GM18519 (cell line): ENCODE measurements around the gene STIM1.
"Not testable (repeated sequence)": the region's sequence is repeated elsewhere in the genome, so short reads cannot be mapped to it uniquely, and the experiment has no call there.

Experiments used
- ATAC-seq: cut with Tn5 transposase; IDR thresholded peaks from one replicate; pipeline ENCODE4 v1.9.1; 2021; ENCODE audit warnings: mild to moderate bottlenecking, moderate library complexity; ENCODE audit not compliant: unreplicated experiment, low FRiP score

The STIM1 gene

GRCh38 chr11:4087551-4087950, 232.1 kb downstream of the STIM1 start:
- ATAC-seq = no peak

GRCh38 chr11:4090258-4090657, 234.8 kb downstream of the STIM1 start:
- no peak for ATAC-seq

- ATAC-seq = no peak
Measured at GRCh38 chr11:4092026-4092425, 236.6 kb downstream of the STIM1 start.

DNA sequence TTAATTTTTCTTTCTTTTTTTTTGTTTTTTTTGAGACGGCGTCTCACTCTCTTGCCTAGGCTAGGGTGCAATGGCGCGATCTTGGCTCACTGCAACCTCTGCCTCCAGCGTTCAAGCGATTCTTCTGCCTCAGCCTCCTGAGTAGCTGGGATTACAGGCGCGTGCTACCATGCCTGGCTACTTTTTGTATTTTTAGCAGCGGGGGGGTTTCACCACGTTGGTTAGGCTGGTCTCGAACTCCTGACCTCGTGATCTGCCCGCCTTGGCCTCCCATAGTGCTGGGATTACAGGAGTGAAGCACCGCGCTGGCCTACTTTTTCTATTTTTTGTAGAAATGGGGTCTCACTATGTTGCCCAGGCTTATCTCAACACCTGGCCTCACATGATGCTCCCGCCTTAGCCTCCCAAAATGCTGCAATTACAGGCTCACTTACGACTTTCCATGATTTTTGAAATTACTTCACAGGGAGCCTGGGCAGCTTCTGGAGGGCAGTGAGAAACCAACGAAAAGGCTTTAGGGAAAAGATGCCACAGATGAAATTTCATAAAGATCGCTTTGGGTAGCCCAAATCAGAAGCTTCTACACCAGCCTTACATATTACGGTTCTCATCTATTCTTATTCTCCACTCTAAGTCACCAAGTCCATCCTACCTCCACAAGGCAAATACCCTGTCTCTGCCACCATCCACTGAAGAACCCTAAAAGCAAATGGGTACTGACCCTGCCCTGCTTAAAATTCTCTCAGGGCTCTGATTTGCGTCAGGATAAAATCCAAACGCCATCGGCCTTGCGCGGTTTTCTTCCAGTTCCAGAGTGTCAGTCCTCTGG, 238.3 kb downstream of the STIM1 start:
- no peak for ATAC-seq

DNA sequence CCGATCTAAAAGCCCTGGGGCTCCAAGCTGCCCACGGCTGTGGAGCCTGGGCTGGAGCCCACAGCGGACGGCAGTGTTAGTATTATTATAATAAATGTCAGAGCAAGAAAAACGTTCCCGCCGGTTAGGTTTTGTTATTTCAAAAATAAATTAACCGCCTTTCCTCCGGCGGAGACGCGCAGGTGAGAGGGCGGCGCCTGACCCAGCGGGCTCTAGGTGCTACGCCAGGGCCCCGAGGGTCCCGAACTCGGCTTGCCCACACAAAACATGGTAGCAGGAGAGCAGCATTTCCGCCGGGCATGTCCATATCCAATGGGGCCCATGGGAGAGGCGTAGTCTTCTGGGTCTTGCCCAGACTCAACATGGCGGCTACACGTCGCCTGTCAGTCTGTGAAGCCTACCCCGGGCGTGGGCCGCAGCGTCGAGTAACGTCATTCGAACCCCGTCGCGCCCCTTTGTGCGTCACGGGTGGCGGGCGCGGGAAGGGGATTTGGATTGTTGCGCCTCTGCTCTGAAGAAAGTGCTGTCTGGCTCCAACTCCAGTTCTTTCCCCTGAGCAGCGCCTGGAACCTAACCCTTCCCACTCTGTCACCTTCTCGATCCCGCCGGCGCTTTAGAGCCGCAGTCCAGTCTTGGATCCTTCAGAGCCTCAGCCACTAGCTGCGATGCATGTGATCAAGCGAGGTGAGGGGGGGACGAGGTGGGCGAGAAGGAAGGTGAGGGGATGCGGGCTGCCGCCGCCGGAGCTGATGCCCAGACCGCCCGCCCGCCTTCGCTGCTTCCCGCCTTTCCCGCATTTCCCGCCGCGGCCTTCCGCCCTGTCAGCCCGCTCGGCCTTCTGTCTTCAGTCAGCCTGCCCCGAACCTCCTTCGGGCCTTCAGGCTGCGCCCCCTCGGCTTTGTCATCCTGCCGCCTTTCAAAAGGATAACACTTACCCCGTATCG, 239.2 kb downstream of the STIM1 start, which contains the start of gene RRM1:
TSS of gene RRM1 (plus strand) at position 452 of the 944 bp plus-strand sequence. CDS start at position 666, 214 bp downstream.
- peak; percentile 93 for ATAC-seq

DNA sequence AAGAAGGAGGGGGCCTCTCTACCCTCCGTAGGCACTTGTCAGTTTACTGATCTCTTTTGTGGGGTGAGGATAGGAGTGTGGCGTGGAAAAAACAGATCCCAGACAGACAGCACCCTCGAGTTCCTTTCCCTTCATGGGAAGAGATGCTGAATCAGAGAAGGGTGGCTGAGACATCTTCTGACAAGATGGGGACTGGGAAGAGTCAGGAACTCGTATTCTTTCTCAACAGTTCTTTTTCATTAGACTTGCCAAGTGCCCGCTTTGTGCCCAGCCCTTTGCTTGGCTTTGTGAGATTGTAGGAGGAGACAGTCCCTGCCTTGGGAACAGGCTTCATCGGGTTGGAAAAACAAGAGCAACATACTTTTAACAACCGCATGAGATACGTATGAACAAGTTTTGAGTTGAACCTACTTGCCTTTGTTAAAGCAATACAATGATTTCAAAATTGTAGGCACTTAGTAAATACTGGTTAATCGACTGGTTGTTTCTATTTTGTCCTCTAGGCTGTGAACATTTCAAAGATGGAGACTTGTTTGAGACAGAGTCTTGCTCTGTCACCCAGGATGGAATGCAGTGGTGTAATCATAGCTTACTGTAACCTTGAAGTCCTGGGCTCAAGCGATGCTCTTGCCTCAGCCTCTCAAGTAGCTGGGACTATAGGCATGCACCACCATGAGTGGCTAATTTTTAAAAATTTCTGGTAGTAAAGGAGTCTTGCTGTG, 240.2 kb downstream of the STIM1 start:
- ATAC-seq = no peak

DNA sequence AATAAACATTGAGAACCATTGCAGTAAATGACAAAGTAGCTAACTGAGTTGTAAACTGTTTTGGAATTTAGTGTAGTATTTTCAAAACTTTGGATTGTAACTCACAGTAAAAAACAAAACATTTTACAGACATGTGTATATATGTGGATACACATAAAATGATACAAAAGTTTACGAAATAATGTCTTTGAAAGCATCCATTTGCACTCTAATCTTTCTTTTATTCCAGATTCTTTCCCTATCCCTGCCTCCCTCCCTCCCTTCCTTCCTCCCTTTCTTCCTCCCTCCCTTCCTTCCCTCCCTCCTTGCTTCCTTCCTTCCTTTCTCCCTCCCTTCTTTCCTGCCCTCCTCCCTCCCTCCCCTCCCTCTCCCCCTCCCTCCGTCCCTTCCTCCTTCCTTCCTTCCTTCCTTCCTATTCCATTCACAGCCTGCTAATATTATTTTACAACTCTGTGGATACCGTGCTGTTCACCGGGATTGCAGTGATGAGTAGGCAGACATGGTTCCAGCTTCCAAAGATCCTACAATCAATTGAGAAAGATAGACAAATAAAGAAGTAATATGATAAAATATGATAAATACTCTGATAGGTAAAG, 242.7 kb downstream of the STIM1 start:
- no peak for ATAC-seq

DNA sequence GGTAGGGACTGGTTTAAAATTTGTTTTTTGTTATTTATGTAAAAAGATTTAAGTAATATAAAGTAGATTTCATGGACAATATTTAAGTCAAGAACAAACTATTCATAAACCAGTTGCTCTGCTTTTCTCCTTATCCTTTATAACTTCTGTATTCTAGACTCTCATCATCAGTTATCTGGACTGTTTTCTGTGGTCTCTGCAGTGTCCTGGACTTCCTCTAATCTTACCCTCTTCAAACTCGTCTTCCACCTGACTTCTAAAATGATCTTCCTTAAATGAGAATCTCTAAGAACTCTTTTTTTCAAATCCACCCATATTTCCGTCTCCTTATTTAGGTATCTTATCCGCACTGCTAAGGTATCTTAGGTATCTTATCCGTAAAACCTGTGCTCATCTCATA, 247.2 kb downstream of the STIM1 start:
- ATAC-seq = no peak

- ATAC-seq = no peak
Measured at GRCh38 chr11:4103269-4103668, 247.8 kb downstream of the STIM1 start.

- ATAC-seq = no peak
Measured at GRCh38 chr11:4105916-4106315, 250.5 kb downstream of the STIM1 start.

DNA sequence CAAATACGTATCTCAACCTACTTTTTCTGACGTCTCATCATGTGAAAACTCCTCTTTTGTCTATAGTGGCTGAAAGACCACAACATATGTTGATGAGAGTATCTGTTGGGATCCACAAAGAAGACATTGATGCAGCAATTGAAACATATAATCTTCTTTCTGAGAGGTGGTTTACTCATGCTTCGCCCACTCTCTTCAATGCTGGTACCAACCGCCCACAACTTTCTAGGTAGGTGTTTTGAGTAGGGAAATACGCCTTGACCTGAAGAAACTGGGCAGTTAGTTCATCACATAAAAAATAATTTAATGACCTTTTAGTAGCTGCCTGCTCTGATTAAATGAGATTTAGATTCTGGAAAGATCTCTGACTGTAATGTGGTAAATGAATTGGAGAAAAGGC, 256.4 kb downstream of the STIM1 start:
- ATAC-seq = no peak

DNA sequence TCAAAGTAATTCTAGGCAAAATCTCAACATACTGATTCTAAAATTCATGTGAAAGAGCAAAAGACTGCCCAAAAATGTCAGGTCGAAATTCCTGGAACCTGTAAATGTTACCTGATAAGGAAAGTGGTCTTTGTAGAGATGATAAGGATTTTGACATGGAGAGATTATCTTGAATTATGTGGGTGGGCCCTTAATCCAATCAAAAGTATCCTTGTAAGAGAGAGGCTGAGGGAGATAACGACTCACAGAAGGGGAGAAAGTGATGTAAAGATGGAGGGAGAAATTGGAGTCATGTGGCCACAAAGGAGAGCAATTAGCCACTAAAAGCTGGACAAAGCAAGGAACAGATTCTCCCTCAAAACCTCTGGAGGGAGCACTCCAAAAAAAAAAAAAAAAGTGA, 259.7 kb downstream of the STIM1 start:
- no peak for ATAC-seq

DNA sequence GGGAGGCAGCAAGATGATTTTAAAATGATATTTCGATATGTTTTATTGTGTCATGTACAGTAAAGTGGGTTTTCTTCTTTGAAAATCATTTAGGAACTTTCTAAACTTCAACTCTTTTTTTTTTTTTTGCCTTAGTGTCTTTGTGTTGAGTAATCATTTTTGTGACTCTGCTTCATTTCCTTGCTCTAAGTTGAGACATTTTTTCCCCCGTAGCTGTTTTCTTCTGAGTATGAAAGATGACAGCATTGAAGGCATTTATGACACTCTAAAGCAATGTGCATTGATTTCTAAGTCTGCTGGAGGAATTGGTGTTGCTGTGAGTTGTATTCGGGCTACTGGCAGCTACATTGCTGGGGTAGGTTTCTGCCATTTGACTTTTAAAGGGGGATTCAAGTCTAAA, 262.6 kb downstream of the STIM1 start:
- ATAC-seq = no peak

GRCh38 chr11:4123218-4123617, 267.8 kb downstream of the STIM1 start:
- no peak for ATAC-seq

DNA sequence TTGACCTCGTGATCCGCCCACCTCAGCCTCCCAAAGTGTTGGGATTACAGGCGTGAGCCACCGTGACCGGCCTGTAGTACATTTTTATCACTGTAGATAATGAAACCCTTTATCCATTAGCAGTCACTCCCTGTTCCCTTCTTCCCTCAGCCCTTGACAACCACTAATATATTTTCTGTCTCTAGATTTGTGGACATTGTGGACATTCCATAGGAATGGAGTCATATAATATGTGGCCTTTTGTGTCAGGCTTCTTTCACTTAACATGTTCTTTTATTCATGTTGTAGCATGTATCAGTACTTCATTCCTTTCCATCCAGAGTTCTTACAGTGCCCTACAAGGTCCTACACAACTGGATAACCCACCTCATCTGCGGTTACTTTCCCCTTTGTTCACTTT, 269.7 kb downstream of the STIM1 start:
- no peak for ATAC-seq

GRCh38 chr11:4127357-4127756, 271.9 kb downstream of the STIM1 start:
- ATAC-seq = no peak

DNA sequence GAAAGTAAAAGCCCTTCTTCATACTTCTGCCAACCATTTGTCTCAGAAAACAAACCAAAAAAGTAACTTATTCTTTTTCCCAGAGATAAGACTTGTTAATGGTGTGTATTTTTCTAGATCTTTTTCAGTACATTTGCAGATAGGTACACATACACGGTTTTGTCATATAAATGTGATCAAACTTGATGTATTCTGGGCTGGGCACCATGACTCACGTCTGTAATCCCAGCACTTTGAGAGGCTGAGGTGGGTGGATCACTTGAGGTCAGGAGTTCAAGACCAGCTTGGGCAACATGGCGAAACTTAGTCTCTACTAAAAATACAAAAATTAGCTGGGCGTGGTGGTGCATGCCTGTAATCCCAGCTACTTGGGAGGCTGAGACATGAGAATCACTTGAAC, 274.8 kb downstream of the STIM1 start:
- not testable (repeated sequence) for ATAC-seq

DNA sequence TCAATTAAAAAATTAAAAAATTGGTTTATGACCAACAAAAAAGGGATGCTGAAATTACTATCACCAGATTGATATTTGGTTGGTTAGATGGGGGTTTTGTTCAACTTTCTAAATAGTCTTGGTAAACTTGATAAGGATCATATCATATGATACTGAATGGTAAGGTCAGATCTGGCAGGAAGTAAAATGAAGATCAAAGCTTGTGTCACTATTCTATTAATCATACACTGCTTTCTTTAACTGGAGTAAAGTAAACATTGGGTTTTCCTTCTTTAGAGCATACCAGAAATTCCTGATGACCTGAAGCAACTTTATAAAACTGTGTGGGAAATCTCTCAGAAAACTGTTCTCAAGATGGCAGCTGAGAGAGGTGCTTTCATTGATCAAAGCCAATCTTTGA, 279.3 kb downstream of the STIM1 start:
- ATAC-seq = no peak

DNA sequence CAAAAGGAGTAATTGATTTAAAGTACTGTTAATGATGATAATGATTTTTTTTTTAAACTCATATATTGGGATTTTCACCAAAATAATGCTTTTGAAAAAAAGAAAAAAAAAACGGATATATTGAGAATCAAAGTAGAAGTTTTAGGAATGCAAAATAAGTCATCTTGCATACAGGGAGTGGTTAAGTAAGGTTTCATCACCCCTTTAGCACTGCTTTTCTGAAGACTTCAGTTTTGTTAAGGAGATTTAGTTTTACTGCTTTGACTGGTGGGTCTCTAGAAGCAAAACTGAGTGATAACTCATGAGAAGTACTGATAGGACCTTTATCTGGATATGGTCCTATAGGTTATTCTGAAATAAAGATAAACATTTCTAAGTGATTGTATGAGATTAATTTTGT, 283.0 kb downstream of the STIM1 start:
- no peak for ATAC-seq

DNA sequence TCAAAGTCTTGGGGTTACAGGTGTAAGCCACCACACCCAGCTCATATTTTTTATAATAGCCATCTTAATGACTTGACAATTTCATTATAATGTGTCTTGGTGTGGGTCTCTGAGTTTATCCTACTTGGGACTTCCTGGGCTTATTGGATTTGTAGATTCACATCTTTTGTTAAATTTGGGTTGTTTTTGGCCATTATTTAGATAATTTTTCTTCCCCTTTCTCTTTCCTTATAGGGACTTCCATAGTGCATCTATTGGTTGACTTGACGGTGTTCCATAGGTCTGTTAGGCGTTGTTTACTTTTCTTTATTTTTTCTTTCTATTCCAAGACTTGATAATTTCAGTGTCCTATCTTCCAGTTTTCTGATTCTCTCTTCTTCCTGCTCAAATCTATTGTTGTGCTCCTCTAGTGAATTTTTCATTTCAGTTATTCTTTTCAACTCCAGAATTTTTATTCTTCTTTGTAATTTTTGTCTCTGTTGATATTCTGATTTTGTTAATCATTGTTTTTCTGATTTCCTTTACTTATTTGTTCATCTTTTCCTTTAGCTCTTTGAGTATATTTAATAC, 284.7 kb downstream of the STIM1 start:
- no peak for ATAC-seq
